GM08714 (cell line): ENCODE data around the gene FAT1.

Experiments
- H3K4me3 ChIP-seq: fragments of 200-500 bp; sonication (Bioruptor generic); 2 replicates; pipeline ENCODE4 v1.5.1; 2014; ENCODE audit warnings: mild to moderate bottlenecking, low read length, inconsistent platforms
- ZNF274 ChIP-seq: IDR thresholded peaks from 2 replicates; pipeline ENCODE4 v1.6.1; 2012; ENCODE audit warnings: mild to moderate bottlenecking, low read depth, low read length

The FAT1 gene

DNA sequence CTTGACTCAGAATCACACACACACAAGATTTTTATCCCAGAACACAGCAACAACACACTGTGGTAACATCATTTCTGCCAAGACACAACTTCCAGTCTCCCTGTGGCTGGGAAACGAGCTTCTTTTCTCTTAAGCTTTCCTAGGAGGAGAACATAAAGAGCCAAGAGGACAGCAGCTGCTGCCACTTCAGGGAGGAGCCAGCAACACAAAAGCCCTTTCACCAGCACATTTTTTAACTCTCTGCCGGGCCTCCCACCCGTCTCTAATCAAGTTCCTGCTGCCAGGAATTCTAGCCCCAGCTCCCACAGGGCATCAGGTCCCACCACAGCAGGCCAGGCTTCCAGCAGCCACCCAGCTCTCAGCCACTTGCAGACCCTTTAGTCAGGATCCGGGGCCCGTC is 22.4 kb downstream of the FAT1 start:
- no peak for TF ChIP-seq ZNF274
- H3K4me3 ChIP-seq: no peak overlapping the region

GRCh38 chr4:186700746-186701145 is 22.9 kb downstream of the FAT1 start:
- no peak for TF ChIP-seq ZNF274
- no peak overlapping the region for H3K4me3 ChIP-seq

GRCh38 chr4:186699881-186700397 is 23.7 kb downstream of the FAT1 start:
- H3K4me3 ChIP-seq: no peak overlapping the region
- TF ChIP-seq ZNF274: no peak

GRCh38 chr4:186699298-186699697 is 24.4 kb downstream of the FAT1 start:
- no peak overlapping the region for H3K4me3 ChIP-seq
- TF ChIP-seq ZNF274: no peak

GRCh38 chr4:186698525-186698924 is 25.1 kb downstream of the FAT1 start:
- H3K4me3 ChIP-seq: no peak overlapping the region
- TF ChIP-seq ZNF274: no peak

DNA sequence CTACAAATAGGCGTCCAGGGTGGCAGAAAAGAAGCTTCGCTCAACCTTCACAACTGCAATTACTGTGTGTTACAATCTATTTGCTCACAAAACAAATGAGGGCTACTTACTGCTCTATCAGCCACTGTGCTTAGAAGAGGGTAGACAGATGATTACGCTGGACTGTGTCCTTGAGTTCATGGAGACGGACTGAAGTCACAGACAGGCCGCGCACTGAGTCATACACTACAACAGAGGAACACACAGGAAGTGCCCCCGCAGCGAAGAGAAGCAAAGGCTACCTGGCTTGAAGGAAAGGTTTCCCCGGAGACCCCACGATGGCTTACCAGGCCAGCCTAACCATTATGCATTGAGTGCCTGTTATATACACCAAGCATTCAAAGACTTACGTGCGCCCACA is 25.6 kb downstream of the FAT1 start:
- no peak for TF ChIP-seq ZNF274
- no peak overlapping the region for H3K4me3 ChIP-seq

- TF ChIP-seq ZNF274: no peak
- no peak overlapping the region for H3K4me3 ChIP-seq
These were observed 28.3 kb downstream of the FAT1 start for GRCh38 chr4:186695392-186695791.

- H3K4me3 ChIP-seq: no peak overlapping the region
- no peak for TF ChIP-seq ZNF274
These were observed 29.8 kb downstream of the FAT1 start for GRCh38 chr4:186693894-186694293.

GRCh38 chr4:186693159-186693815 is 30.4 kb downstream of the FAT1 start:
- no peak overlapping the region for H3K4me3 ChIP-seq
- no peak for TF ChIP-seq ZNF274

- no peak overlapping the region for H3K4me3 ChIP-seq
- TF ChIP-seq ZNF274: no peak
These were observed 32.3 kb downstream of the FAT1 start for GRCh38 chr4:186691396-186691795.

DNA sequence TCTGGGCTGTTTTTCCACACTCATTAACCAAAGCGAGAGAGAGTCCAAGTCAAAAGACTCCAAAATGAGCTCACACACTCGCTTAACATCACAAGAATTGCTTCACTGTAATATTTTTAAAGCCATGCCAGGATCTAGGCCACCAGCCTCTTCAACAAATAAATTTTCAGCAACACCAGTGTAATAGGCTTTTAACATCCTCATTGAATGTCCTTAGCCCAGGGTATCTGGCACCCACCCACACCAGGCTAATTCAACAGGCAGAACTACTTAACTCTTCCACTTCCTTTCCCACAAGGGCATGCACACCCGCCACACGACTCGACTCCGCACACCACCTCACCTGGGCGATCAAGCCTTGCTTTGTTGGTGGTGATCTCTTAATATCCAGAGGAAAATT is 34.2 kb downstream of the FAT1 start:
- no peak for TF ChIP-seq ZNF274

GRCh38 chr4:186688150-186688943 is 35.3 kb downstream of the FAT1 start:
- no peak overlapping the region for H3K4me3 ChIP-seq
- TF ChIP-seq ZNF274: no peak

More for the DNA sequence above, 34.2 kb downstream of the FAT1 start:
- H3K4me3 ChIP-seq: no peak overlapping the region

DNA sequence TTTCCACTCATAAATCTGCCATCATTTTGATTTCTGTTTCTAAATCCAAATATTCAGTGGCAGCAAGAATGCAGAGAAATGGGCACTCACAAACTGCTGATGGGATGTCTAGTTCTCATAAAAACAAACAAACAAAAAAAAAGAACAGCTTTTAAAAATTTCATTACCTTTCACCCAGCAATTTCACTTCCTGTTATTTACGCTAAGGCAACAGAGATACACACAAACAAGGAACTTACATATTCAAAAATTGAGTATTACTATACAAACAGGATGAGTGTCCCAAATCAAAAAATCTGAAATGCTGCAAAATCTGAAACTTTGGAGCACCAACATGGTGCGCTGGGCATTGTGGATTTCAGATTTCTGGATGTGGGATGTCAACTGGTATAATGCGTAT is 36.4 kb downstream of the FAT1 start:
- H3K4me3 ChIP-seq: no peak overlapping the region
- no peak for TF ChIP-seq ZNF274

GRCh38 chr4:186685767-186686183 is 37.9 kb downstream of the FAT1 start:
- TF ChIP-seq ZNF274: no peak
- no peak overlapping the region for H3K4me3 ChIP-seq

- no peak for TF ChIP-seq ZNF274
- H3K4me3 ChIP-seq: no peak overlapping the region
These were observed 38.8 kb downstream of the FAT1 start for GRCh38 chr4:186684889-186685309.
